WTC11 (cell line): Measurements from ENCODE around the gene SMIM20. TPM values are rescaled to one million over a fixed set of nuclear protein-coding genes. Genes with fewer than 3 reads are reported as not detected.

Experiments used
- ATAC-seq: fragments of 200-7000 bp; cut with Tn5 transposase; 2 replicates; pipeline ENCODE4 v1.10.0; 2021; ENCODE audit warnings: mild to moderate bottlenecking, moderate library complexity
- CTCF ChIA-PET: fragments of 300-600 bp; sonication (Branson Sonifier 250); formaldehyde crosslinking; loops from one replicate; lab custom pipeline; 2021; ENCODE audit warnings: antibody characterized with exemption; lab: Charles Lee
- POLR2A ChIA-PET: fragments of 350-600 bp; sonication (Branson Sonifier 250); formaldehyde crosslinking; loops from one replicate; lab custom pipeline; 2021; ENCODE audit warnings: antibody characterized with exemption; lab: Charles Lee
- DNase-seq: peaks from one replicate; pipeline ENCODE4 v3.0.0; 2021; ENCODE audit warnings: low spot score
- H3K27ac Mint-ChIP-seq: 2 replicates; pipeline ENCODE4 v1.8.0; 2021; ENCODE audit warnings: mixed read lengths
- H3K27me3 Mint-ChIP-seq: 2 replicates; pipeline ENCODE4 v1.8.0; 2021; ENCODE audit warnings: low read depth, mild to moderate bottlenecking, moderate library complexity, mixed read lengths
- H3K36me3 Mint-ChIP-seq: 2 replicates; pipeline ENCODE4 v1.8.0; 2021; ENCODE audit warnings: mixed read lengths
- H3K4me1 Mint-ChIP-seq: 2 replicates; pipeline ENCODE4 v1.8.0; 2022; ENCODE audit warnings: mixed read lengths
- H3K4me3 Mint-ChIP-seq: 2 replicates; pipeline ENCODE4 v1.8.0; 2021; ENCODE audit warnings: mild to moderate bottlenecking, moderate library complexity, mixed read lengths
- H3K9me3 Mint-ChIP-seq: 2 replicates; pipeline ENCODE4 v1.8.0; 2021; ENCODE audit warnings: mixed read lengths
- ATF2 ChIP-seq: sonication (generic); formaldehyde crosslinking; IDR thresholded peaks from 2 replicates; pipeline ENCODE4 v1.8.1; 2022; ENCODE audit warnings: low read depth, missing genetic modification reagents, borderline replicate concordance
- CDX4 ChIP-seq: fragments of 250-450 bp; sonication (Bioruptor Pico); IDR thresholded peaks from 2 replicates; pipeline ENCODE4 v1.9.0; 2021; ENCODE audit warnings: moderate library complexity, mild to moderate bottlenecking, inconsistent platforms, borderline replicate concordance
- EMX1 ChIP-seq: fragments of 250-450 bp; sonication (Bioruptor Pico); IDR thresholded peaks from 2 replicates; pipeline ENCODE4 v1.8.0; 2021; ENCODE audit warnings: mild to moderate bottlenecking
- GABPB1 ChIP-seq: sonication (generic); formaldehyde crosslinking; IDR thresholded peaks from 2 replicates; pipeline ENCODE4 v1.8.1; 2023; ENCODE audit warnings: mild to moderate bottlenecking, missing genetic modification reagents
- JAZF1 ChIP-seq: fragments of 250-450 bp; sonication (Bioruptor Pico); IDR thresholded peaks from 2 replicates; pipeline ENCODE4 v1.9.0; 2021; ENCODE audit warnings: moderate library complexity, mild to moderate bottlenecking, inconsistent platforms
- JUN ChIP-seq: sonication (generic); formaldehyde crosslinking; IDR thresholded peaks from 2 replicates; pipeline ENCODE4 v1.8.0; 2023; ENCODE audit warnings: mild to moderate bottlenecking, missing genetic modification reagents
- KAT7 ChIP-seq: sonication (generic); formaldehyde crosslinking; IDR thresholded peaks from 2 replicates; pipeline ENCODE4 v1.8.1; 2023; ENCODE audit warnings: missing genetic modification reagents, mild to moderate bottlenecking, borderline replicate concordance
- MXD4 ChIP-seq: fragments of 250-450 bp; sonication (Bioruptor Pico); IDR thresholded peaks from 2 replicates; pipeline ENCODE4 v1.8.0; 2021; ENCODE audit warnings: mild to moderate bottlenecking, moderate library complexity, borderline replicate concordance
- NR1H2 ChIP-seq: sonication (generic); formaldehyde crosslinking; IDR thresholded peaks from 2 replicates; pipeline ENCODE4 v1.9.0; 2021; ENCODE audit warnings: mild to moderate bottlenecking, moderate library complexity, missing genetic modification reagents
- SMAD4 ChIP-seq: sonication (generic); formaldehyde crosslinking; IDR thresholded peaks from 2 replicates; pipeline ENCODE4 v1.8.0; 2022; ENCODE audit warnings: mild to moderate bottlenecking, missing genetic modification reagents
- STAT6 ChIP-seq: sonication (generic); formaldehyde crosslinking; conservative IDR thresholded peaks from 2 replicates; pipeline ENCODE4 v1.8.1; 2023; ENCODE audit warnings: mild to moderate bottlenecking, low read depth, missing genetic modification reagents, moderate library complexity
- TEAD4 ChIP-seq: sonication (generic); formaldehyde crosslinking; IDR thresholded peaks from 2 replicates; pipeline ENCODE4 v1.8.0; 2022; ENCODE audit warnings: mild to moderate bottlenecking, missing genetic modification reagents
- ZNF512 ChIP-seq: sonication (generic); formaldehyde crosslinking; IDR thresholded peaks from 2 replicates; pipeline ENCODE4 v1.8.1; 2022; ENCODE audit warnings: missing genetic modification reagents, borderline replicate concordance
- total RNA-seq: library from RNA; stranded (reverse); gene quantifications from 3 replicates; pipeline ENCODE4 v1.2.3, GENCODE V29; 2021
- TF ChIP-seq, protein P1 (sequence below): sonication (generic); formaldehyde crosslinking; IDR thresholded peaks from 2 replicates; pipeline ENCODE4 v1.8.0; 2023; ENCODE audit warnings: missing genetic modification reagents
- TF ChIP-seq, protein P2 (sequence below): fragments of 250-450 bp; sonication (Bioruptor Pico); IDR thresholded peaks from 2 replicates; pipeline ENCODE4 v1.9.0; 2021; ENCODE audit warnings: mild to moderate bottlenecking
- TF ChIP-seq, protein P3 (sequence below): sonication (generic); formaldehyde crosslinking; IDR thresholded peaks from 2 replicates; pipeline ENCODE4 v1.8.0; 2022; ENCODE audit warnings: mild to moderate bottlenecking, missing genetic modification reagents
- TF ChIP-seq, protein P4 (sequence below): sonication (generic); formaldehyde crosslinking; conservative IDR thresholded peaks from 2 replicates; pipeline ENCODE4 v1.8.1; 2022; ENCODE audit warnings: mild to moderate bottlenecking, missing genetic modification reagents

SMIM20 gene
- total RNA-seq, 1 experiment from 2014 or later, result 39.4 TPM

GRCh38 chr4:25903900-25904747, 9.9 kb upstream of the SMIM20 start:
- TF ChIP-seq KAT7 (CRISPR knock-in tag) (no peak), SMAD4 (no peak), STAT6 (CRISPR knock-in tag) (no peak), CDX4 (CRISPR knock-in tag) (no peak), ZNF512 (CRISPR knock-in tag) (no peak)
- TF ChIP-seq, protein P1, sequence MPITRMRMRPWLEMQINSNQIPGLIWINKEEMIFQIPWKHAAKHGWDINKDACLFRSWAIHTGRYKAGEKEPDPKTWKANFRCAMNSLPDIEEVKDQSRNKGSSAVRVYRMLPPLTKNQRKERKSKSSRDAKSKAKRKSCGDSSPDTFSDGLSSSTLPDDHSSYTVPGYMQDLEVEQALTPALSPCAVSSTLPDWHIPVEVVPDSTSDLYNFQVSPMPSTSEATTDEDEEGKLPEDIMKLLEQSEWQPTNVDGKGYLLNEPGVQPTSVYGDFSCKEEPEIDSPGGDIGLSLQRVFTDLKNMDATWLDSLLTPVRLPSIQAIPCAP, result no peak
- TF ChIP-seq, protein P2, sequence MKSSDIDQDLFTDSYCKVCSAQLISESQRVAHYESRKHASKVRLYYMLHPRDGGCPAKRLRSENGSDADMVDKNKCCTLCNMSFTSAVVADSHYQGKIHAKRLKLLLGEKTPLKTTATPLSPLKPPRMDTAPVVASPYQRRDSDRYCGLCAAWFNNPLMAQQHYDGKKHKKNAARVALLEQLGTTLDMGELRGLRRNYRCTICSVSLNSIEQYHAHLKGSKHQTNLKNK, result no peak
- Mint-ChIP-seq H3K4me3 (no peak overlapping the region), H3K27ac (no peak overlapping the region), H3K9me3 (peaks cover 9% of the 10 kb centered on the region), H3K36me3 (peaks cover 6% of the 10 kb centered on the region), H3K27me3 (peaks cover 7% of the 10 kb centered on the region), H3K4me1 (peaks cover 19% of the 10 kb centered on the region)
- DNase-seq (no peak), ATAC-seq (no peak)
- CTCF ChIA-PET, result interaction anchor here (1.0 kb wide), 1 partner anchor 90 kb away, joined by 3 read pairs; no protein-coding TSS in a partner anchor
- POLR2A ChIA-PET, result no interaction called here

- H3K27me3 Mint-ChIP-seq, result peaks cover 7% of the 10 kb centered on the region
- no peak for ATAC-seq
- ChIA-PET CTCF (interaction anchor here (1.0 kb wide), 1 partner anchor 89 kb away, joined by 3 read pairs; no protein-coding TSS in a partner anchor), POLR2A (no interaction called here)
- DNase-seq, result no peak
- H3K36me3 Mint-ChIP-seq, result peaks cover 6% of the 10 kb centered on the region
- no peak overlapping the region for H3K27ac Mint-ChIP-seq
- peaks cover 11% of the 10 kb centered on the region for H3K9me3 Mint-ChIP-seq
- no peak for TF ChIP-seq JUN
- no peak overlapping the region for H3K4me3 Mint-ChIP-seq
- peaks cover 19% of the 10 kb centered on the region for H3K4me1 Mint-ChIP-seq
These were observed 9.3 kb upstream of the SMIM20 start for GRCh38 chr4:25904748-25905082.

DNA sequence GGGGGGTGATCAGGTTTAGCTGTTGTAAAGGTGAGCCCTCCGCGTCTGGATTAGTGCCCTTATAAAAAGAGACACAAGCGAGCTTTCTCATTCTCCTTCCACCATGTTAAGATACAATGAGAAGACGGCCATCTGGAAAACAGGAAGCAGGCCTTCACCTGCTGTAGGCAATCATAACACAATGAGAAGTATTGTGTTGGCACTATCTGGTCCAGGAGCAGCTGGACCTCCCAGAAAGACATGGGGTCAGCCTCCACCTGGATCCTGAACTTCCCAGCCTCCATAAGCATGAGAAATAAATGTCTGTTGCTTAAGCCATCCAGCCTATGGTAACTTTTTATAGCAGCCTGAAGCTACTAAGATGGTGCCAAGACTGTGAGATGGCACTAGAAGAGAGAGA, 8.6 kb upstream of the SMIM20 start:
- no peak for DNase-seq
- no peak overlapping the region for H3K4me3 Mint-ChIP-seq
- TF ChIP-seq, protein P1, result no peak
- TF ChIP-seq EMX1 (CRISPR knock-in tag) (no peak), STAT6 (CRISPR knock-in tag) (no peak), NR1H2 (CRISPR knock-in tag) (no peak), ATF2 (CRISPR knock-in tag) (no peak), JAZF1 (no peak), GABPB1 (CRISPR knock-in tag) (no peak), TEAD4 (no peak), MXD4 (CRISPR knock-in tag) (no peak)
- TF ChIP-seq, protein P3, sequence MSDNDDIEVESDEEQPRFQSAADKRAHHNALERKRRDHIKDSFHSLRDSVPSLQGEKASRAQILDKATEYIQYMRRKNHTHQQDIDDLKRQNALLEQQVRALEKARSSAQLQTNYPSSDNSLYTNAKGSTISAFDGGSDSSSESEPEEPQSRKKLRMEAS (CRISPR knock-in tag), result no peak
- TF ChIP-seq, protein P4, sequence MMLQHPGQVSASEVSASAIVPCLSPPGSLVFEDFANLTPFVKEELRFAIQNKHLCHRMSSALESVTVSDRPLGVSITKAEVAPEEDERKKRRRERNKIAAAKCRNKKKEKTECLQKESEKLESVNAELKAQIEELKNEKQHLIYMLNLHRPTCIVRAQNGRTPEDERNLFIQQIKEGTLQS, result no peak

More for the DNA sequence above, 8.6 kb upstream of the SMIM20 start:
- no peak for ATAC-seq
- H3K9me3 Mint-ChIP-seq, result peaks cover 11% of the 10 kb centered on the region
- H3K36me3 Mint-ChIP-seq, result peaks cover 6% of the 10 kb centered on the region
- POLR2A ChIA-PET, result no interaction called here
- H3K27me3 Mint-ChIP-seq, result peaks cover 10% of the 10 kb centered on the region
- H3K27ac Mint-ChIP-seq, result no peak overlapping the region
- H3K4me1 Mint-ChIP-seq, result peaks cover 19% of the 10 kb centered on the region
- CTCF ChIA-PET, result interaction anchor here (1.0 kb wide), 1 partner anchor 88 kb away, joined by 3 read pairs; no protein-coding TSS in a partner anchor
